IMR-90 (cell line): ENCODE results near the gene CDHR4. TPM values are rescaled to one million over a fixed set of nuclear protein-coding genes. Genes with fewer than 3 reads are reported as not detected.

Source experiments
- ATAC-seq: fragments of 200-7000 bp; cut with Tn5 transposase; 2 replicates; pipeline ENCODE4 v1.9.1; 2020; ENCODE audit warnings: low read depth, mild to moderate bottlenecking, moderate library complexity
- BruUV-seq: library from RNA; stranded (reverse); fragments of 400-500 nt; replicated peaks from 2 replicates; lab custom pipeline; 2021; lab: Mats Ljungman, UMichigan
- CTCF ChIA-PET: fragments of 300-600 bp; formaldehyde crosslinking; extraction: SDS; loops from one replicate; lab custom pipeline; 2021; ENCODE audit warnings: antibody characterized with exemption; lab: Yijun Ruan, JAX
- POLR2A ChIA-PET: fragments of 300-600 bp; sonication (Branson Sonifier 250); formaldehyde crosslinking; loops from one replicate; lab custom pipeline; 2022; ENCODE audit warnings: antibody characterized with exemption; ENCODE audit not compliant: unreplicated experiment; lab: Charles Lee
- DNase-seq: peaks from one replicate; pipeline ENCODE4 v3.0.0; 2013
- H2AFZ ChIP-seq: replicated peaks from 2 replicates; pipeline ENCODE3; 2013; ENCODE audit warnings: low read length, mild to moderate bottlenecking; ENCODE audit not compliant: poor library complexity
- H2AK5ac ChIP-seq: 2 replicates; pipeline ENCODE4 v1.6.1; 2013; ENCODE audit warnings: low read depth, low read length, inconsistent platforms
- H2AK9ac ChIP-seq: replicated peaks from 2 replicates; pipeline ENCODE3; 2013; ENCODE audit warnings: mild to moderate bottlenecking, low read depth, low read length, moderate library complexity; ENCODE audit not compliant: poor library complexity
- H2BK120ac ChIP-seq: 2 replicates; pipeline ENCODE4 v1.6.1; 2013; ENCODE audit warnings: low read depth, low read length, inconsistent platforms
- H2BK15ac ChIP-seq: 3 replicates; pipeline ENCODE4 v1.6.1; 2013; ENCODE audit warnings: low read depth, low read length, inconsistent platforms
- H2BK20ac ChIP-seq: 2 replicates; pipeline ENCODE4 v1.6.1; 2013; ENCODE audit warnings: low read depth, mild to moderate bottlenecking, inconsistent platforms, low read length, moderate library complexity
- H2BK5ac ChIP-seq: 2 replicates; pipeline ENCODE4 v1.6.1; 2013; ENCODE audit warnings: mild to moderate bottlenecking, low read depth, low read length, inconsistent platforms; ENCODE audit not compliant: poor library complexity, severe bottlenecking
- H3K14ac ChIP-seq: replicated peaks from 2 replicates; pipeline ENCODE4 v1.6.1; 2013; ENCODE audit warnings: low read depth, low read length, inconsistent platforms
- H3K18ac ChIP-seq: 2 replicates; pipeline ENCODE4 v1.6.1; 2013; ENCODE audit warnings: low read depth, low read length, control low read depth
- H3K23ac ChIP-seq: 2 replicates; pipeline ENCODE4 v1.6.1; 2013; ENCODE audit warnings: low read depth, low read length, inconsistent platforms
- H3K27ac ChIP-seq: 2 replicates; pipeline ENCODE4 v1.5.1; 2013; ENCODE audit warnings: mild to moderate bottlenecking, control low read depth, low read length; ENCODE audit not compliant: insufficient read depth
- H3K27me3 ChIP-seq: 2 replicates; pipeline ENCODE4 v1.6.1; 2013; ENCODE audit warnings: low read length; ENCODE audit not compliant: control insufficient read depth, insufficient read depth
- H3K36me3 ChIP-seq: 2 replicates; pipeline ENCODE4 v1.6.1; 2013; ENCODE audit warnings: low read length, mixed read lengths; ENCODE audit not compliant: control insufficient read depth, insufficient read depth
- H3K4ac ChIP-seq: 2 replicates; pipeline ENCODE4 v1.6.1; 2013; ENCODE audit warnings: low read depth, low read length, inconsistent platforms
- H3K4me1 ChIP-seq: 2 replicates; pipeline ENCODE4 v1.6.1; 2013; ENCODE audit warnings: low read length, mixed read lengths; ENCODE audit not compliant: control insufficient read depth, insufficient read depth
- H3K4me2 ChIP-seq: 2 replicates; pipeline ENCODE4 v1.6.1; 2013; ENCODE audit warnings: low read depth, mild to moderate bottlenecking, control low read depth, low read length, moderate library complexity
- H3K4me3 ChIP-seq: 2 replicates; pipeline ENCODE4 v1.5.1; 2013; ENCODE audit warnings: low read depth, mild to moderate bottlenecking, control low read depth, low read length, moderate library complexity; ENCODE audit not compliant: insufficient read depth
- H3K56ac ChIP-seq: 2 replicates; pipeline ENCODE4 v1.6.1; 2013; ENCODE audit warnings: low read length, inconsistent platforms; ENCODE audit not compliant: insufficient read depth; ENCODE audit errors: extremely low read depth
- H3K79me1 ChIP-seq, 2 experiments: 2 replicates each; pipeline ENCODE4 v1.6.1; 2013; ENCODE audit warnings: low read length in 2 of 2, inconsistent platforms in 1 of 2, low read depth in 1 of 2
- H3K9ac ChIP-seq: 2 replicates; pipeline ENCODE4 v1.6.1; 2013; ENCODE audit warnings: low read depth, low read length, control low read depth
- H3K9me1 ChIP-seq: 2 replicates; pipeline ENCODE4 v1.6.1; 2013; ENCODE audit warnings: low read length, inconsistent platforms; ENCODE audit not compliant: insufficient read depth
- H3K9me3 ChIP-seq: 2 replicates; pipeline ENCODE4 v1.6.1; 2013; ENCODE audit warnings: low read length; ENCODE audit not compliant: control insufficient read depth, insufficient read depth
- H4K20me1 ChIP-seq: 2 replicates; pipeline ENCODE4 v1.6.1; 2013; ENCODE audit warnings: low read length, inconsistent platforms; ENCODE audit not compliant: insufficient read depth
- H4K5ac ChIP-seq: 2 replicates; pipeline ENCODE4 v1.6.1; 2013; ENCODE audit warnings: mild to moderate bottlenecking, low read depth, low read length, control low read depth
- H4K8ac ChIP-seq, 2 experiments: 2 replicates each; pipeline ENCODE4 v1.6.1; 2013; ENCODE audit warnings: low read depth in 2 of 2, low read length in 2 of 2, control low read depth in 1 of 2, inconsistent platforms in 1 of 2
- H4K91ac ChIP-seq: 2 replicates; pipeline ENCODE4 v1.6.1; 2013; ENCODE audit warnings: low read depth, low read length, inconsistent platforms; ENCODE audit not compliant: insufficient read depth
- BHLHE40 ChIP-seq: fragments of 150-350 bp; IDR thresholded peaks from 2 replicates; pipeline ENCODE4 v1.6.1; 2016; ENCODE audit warnings: mild to moderate bottlenecking, low read depth, low read length
- CEBPB ChIP-seq: IDR thresholded peaks from 2 replicates; pipeline ENCODE4 v1.6.1; 2012; ENCODE audit warnings: low read depth, low read length, improper control_type of control experiment
- CHD1 ChIP-seq: IDR thresholded peaks from 2 replicates; pipeline ENCODE4 v1.6.1; 2012; ENCODE audit warnings: low read depth, low read length, improper control_type of control experiment
- FOS ChIP-seq: fragments of 150-350 bp; IDR thresholded peaks from 2 replicates; pipeline ENCODE4 v1.6.1; 2016; ENCODE audit warnings: low read depth, low read length
- MAZ ChIP-seq: IDR thresholded peaks from 2 replicates; pipeline ENCODE4 v1.6.1; 2012; ENCODE audit warnings: low read depth, mild to moderate bottlenecking, low read length, improper control_type of control experiment, moderate library complexity, borderline replicate concordance
- MXI1 ChIP-seq: IDR thresholded peaks from 2 replicates; pipeline ENCODE4 v1.6.1; 2012; ENCODE audit warnings: low read depth, mild to moderate bottlenecking, low read length, moderate library complexity, borderline replicate concordance
- NFE2L2 ChIP-seq: fragments of 150-350 bp; IDR thresholded peaks from 2 replicates; pipeline ENCODE4 v1.6.1; 2016; ENCODE audit warnings: low read depth, mild to moderate bottlenecking, low read length
- POLR2A ChIP-seq: IDR thresholded peaks from 2 replicates; pipeline ENCODE4 v1.6.1; 2012; ENCODE audit warnings: mild to moderate bottlenecking, low read depth, low read length
- RAD21 ChIP-seq: IDR thresholded peaks from 2 replicates; pipeline ENCODE4 v1.6.1; 2012; ENCODE audit warnings: low read length, improper control_type of control experiment
- SMC3 ChIP-seq: fragments of 150-350 bp; IDR thresholded peaks from 2 replicates; pipeline ENCODE4 v1.6.1; 2016; ENCODE audit warnings: low read depth, mild to moderate bottlenecking, antibody characterized with exemption, low read length, moderate library complexity
- WGBS, 2 experiments: methylation state at CpG; one replicate each; pipeline versions ENCODE4 v1.1.5 to v1.1.7; 2013; ENCODE audit warnings: missing lambda C conversion rate in 2 of 2; ENCODE audit not compliant: insufficient read length in 1 of 2; ENCODE audit errors: extremely low coverage in 2 of 2; 5-methylcytosine and 5-hydroxymethylcytosine counted together
- dilution Hi-C: fragments of 300-500 bp; cut with HindIII; formaldehyde crosslinking; loops from one replicate; pipeline ENCODE4 v1.14.3; 2018; ENCODE audit warnings: low sequenced_read_pairs; ENCODE audit not compliant: unreplicated experiment
- in situ Hi-C: fragments of 300-500 bp; cut with MboI; formaldehyde crosslinking; loops from 3 replicates; pipeline ENCODE4 v1.14.3; 2019; ENCODE audit warnings: low sequenced_read_pairs, inconsistent platforms, mixed read lengths
- intact Hi-C: fragments of 100-400 bp; cut with micrococcal nuclease; formaldehyde crosslinking; loops from 2 replicates; pipeline ENCODE4 v1.10.0; 2022
- polyA plus RNA-seq, 3 experiments: library from polyadenylated mRNA; depleted of rRNA; stranded (reverse); fragments of >200 nt; gene quantifications; 2 replicates each; pipeline ENCODE4 v1.2.3, GENCODE V29; 2012; ENCODE audit warnings: low replicate concordance in 1 of 3
- total RNA-seq: library from RNA; depleted of rRNA; stranded (reverse); fragments of >200 nt; gene quantifications from 2 replicates; pipeline ENCODE4 v1.2.3, GENCODE V29; 2012
- TF ChIP-seq, protein P1 (sequence below): fragments of 150-350 bp; IDR thresholded peaks from 2 replicates; pipeline ENCODE4 v1.6.1; 2017; ENCODE audit warnings: mild to moderate bottlenecking, antibody characterized with exemption, low read length, low read depth

Gene CDHR4
- total and polyA plus RNA-seq, 2 of the 4 experiments (the other 2 are of a cell fraction) = not detected

DNA sequence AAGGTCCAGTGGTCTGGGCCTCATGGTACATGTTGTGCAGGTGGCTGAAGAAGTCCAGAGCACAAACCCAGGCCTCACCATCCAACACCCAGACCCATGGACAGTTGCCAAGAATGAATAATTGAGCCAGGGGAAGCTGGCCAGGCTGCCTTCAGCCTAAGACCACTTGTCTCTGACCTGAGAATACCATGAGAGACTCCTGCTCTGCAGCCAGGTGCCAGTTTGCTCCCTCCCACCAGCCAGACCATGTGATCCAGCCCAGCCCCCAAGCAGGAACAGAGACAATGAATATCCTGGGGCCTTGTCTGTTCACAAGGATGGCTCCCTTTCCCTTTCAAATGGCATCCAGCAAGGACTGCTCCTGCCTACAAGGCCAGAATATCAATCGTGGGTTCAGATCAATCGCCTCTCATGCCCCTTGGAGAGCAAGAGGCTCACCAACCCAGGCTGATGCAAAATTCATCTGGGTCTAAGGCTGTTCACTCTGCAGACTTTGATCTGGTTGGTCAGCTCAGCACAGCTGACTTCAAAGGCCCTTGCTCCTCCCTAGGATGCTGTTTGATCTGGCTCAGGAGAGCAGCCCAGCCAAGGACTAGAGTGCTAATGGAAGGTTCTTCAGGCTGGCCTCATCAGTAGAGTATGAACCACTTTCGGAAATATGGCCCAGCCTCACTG is 43.3 kb upstream of the CDHR4 start:
- H2AFZ ChIP-seq = no peak overlapping the region
- H2BK5ac ChIP-seq = no peak overlapping the region
- no peaks in the 10 kb centered on the region for H3K27me3 ChIP-seq
- no peak overlapping the region for H3K14ac ChIP-seq
- DNase-seq = no peak
- H3K36me3 ChIP-seq = peaks cover 3% of the 10 kb centered on the region
- H3K23ac ChIP-seq = no peak overlapping the region
- ATAC-seq = no peak
- no peak overlapping the region for H3K18ac ChIP-seq
- H3K4me1 ChIP-seq = no peaks in the 10 kb centered on the region; the same call in 1 of the 2 replicates
- no peak overlapping the region for H2BK20ac ChIP-seq
- no peak overlapping the region for H3K4me3 ChIP-seq
- no peak overlapping the region for H3K9ac ChIP-seq
- intact Hi-C loops (loop anchor here (5.0 kb wide), 1 partner anchor 64 kb away; no protein-coding TSS in a partner anchor), in situ Hi-C loops (loop anchor here (5.0 kb wide), 1 partner anchor 141 kb away; no protein-coding TSS in a partner anchor), dilution Hi-C loops (no loop called here)
- no TSS peak for BruUV-seq
- H3K27ac ChIP-seq = no peak overlapping the region
- no peak overlapping the region for H2AK9ac ChIP-seq
- no peak overlapping the region for H4K91ac ChIP-seq
- no peak overlapping the region for H3K4ac ChIP-seq
- no peaks in the 10 kb centered on the region for H3K9me3 ChIP-seq
- no peak overlapping the region for H4K5ac ChIP-seq
- no peak overlapping the region for H4K8ac ChIP-seq
- peaks cover 3% of the 10 kb centered on the region; the same call in 1 of the 2 replicates for H3K9me1 ChIP-seq
- no peak overlapping the region for H2AK5ac ChIP-seq
- CTCF ChIA-PET = interaction anchor here (1.1 kb wide), 1 partner anchor 9 kb away, joined by 3 read pairs; no protein-coding TSS in a partner anchor
- H3K4me2 ChIP-seq = no peak overlapping the region
- no peak overlapping the region for H3K56ac ChIP-seq
- POLR2A ChIA-PET = no interaction called here
- no peak overlapping the region for H2BK120ac ChIP-seq
- H4K20me1 ChIP-seq = no peaks in the 10 kb centered on the region
- 88% methylated on average over 2 of the region's 3 CpGs; no CpG with 5 or more reads in 1 of the 2 experiments for WGBS, 2 experiments
- H2BK15ac ChIP-seq = no peak overlapping the region
- TF ChIP-seq BHLHE40 (no peak), MAZ (no peak), CEBPB (no peak), MXI1 (no peak), CHD1 (no peak), POLR2A (no peak), FOS (no peak), SMC3 (no peak), NFE2L2 (no peak), RAD21 (no peak)
- TF ChIP-seq, protein P1, sequence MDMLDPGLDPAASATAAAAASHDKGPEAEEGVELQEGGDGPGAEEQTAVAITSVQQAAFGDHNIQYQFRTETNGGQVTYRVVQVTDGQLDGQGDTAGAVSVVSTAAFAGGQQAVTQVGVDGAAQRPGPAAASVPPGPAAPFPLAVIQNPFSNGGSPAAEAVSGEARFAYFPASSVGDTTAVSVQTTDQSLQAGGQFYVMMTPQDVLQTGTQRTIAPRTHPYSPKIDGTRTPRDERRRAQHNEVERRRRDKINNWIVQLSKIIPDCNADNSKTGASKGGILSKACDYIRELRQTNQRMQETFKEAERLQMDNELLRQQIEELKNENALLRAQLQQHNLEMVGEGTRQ = no peak
- peaks cover 0 to 3% of the 10 kb centered on the region in 2 experiments; a peak in 2 of 4 replicates for H3K79me1 ChIP-seq
